HepG2 (cell line): ENCODE data around the gene SCARF1. TPM values are rescaled to one million over a fixed set of nuclear protein-coding genes. Genes with fewer than 3 reads are reported as not detected.
A peak's percentile ranks its signal among the peaks of the same experiment; 100 is the strongest.

Source experiments
- CAMTA2 ChIP-seq: sonication (generic); formaldehyde crosslinking; IDR thresholded peaks from 2 replicates; pipeline ENCODE4 v1.4.0; 2020; ENCODE audit warnings: mild to moderate bottlenecking, missing genetic modification reagents, borderline replicate concordance
- FOXP1 ChIP-seq, 2 experiments: fragments of 450-650 bp in 1 of 2; IDR thresholded peaks; 2 replicates each; pipeline ENCODE4 v1.6.1; 2017 to 2018; ENCODE audit warnings: antibody characterized with exemption in 1 of 2
- HIVEP1 ChIP-seq: sonication (generic); formaldehyde crosslinking; IDR thresholded peaks from 2 replicates; pipeline ENCODE4 v1.4.0; 2020; ENCODE audit warnings: mild to moderate bottlenecking, missing genetic modification reagents
- KDM4B ChIP-seq: sonication (generic); formaldehyde crosslinking; IDR thresholded peaks from 2 replicates; pipeline ENCODE4 v1.4.0; 2020; ENCODE audit warnings: missing genetic modification reagents
- KMT2B ChIP-seq: IDR thresholded peaks from 2 replicates; pipeline ENCODE4 v1.6.1; 2016; ENCODE audit warnings: missing genetic modification reagents, missing compliant biosample characterization
- MTF1 ChIP-seq: sonication (generic); formaldehyde crosslinking; IDR thresholded peaks from 2 replicates; pipeline ENCODE4 v1.5.0; 2020; ENCODE audit warnings: missing genetic modification reagents
- NFE2L1 ChIP-seq: sonication (generic); formaldehyde crosslinking; IDR thresholded peaks from 2 replicates; pipeline ENCODE4 v1.4.0; 2020; ENCODE audit warnings: missing genetic modification reagents, mild to moderate bottlenecking, borderline replicate concordance
- NFKB2 ChIP-seq: sonication (generic); formaldehyde crosslinking; IDR thresholded peaks from 2 replicates; pipeline ENCODE4 v1.4.0; 2020; ENCODE audit warnings: missing genetic modification reagents, borderline replicate concordance
- NFRKB ChIP-seq: fragments of 450-650 bp; IDR thresholded peaks from 2 replicates; pipeline ENCODE4 v1.6.1; 2017
- RELA ChIP-seq: sonication (generic); formaldehyde crosslinking; IDR thresholded peaks from 2 replicates; pipeline ENCODE4 v1.4.0; 2020; ENCODE audit warnings: missing genetic modification reagents
- SMAD1 ChIP-seq: sonication (generic); formaldehyde crosslinking; IDR thresholded peaks from 2 replicates; pipeline ENCODE4 v1.4.0; 2020; ENCODE audit warnings: missing genetic modification reagents, low read depth, mild to moderate bottlenecking, borderline replicate concordance
- SMARCC2 ChIP-seq: fragments of 450-650 bp; IDR thresholded peaks from 2 replicates; pipeline ENCODE4 v1.6.1; 2017; ENCODE audit warnings: antibody characterized with exemption, mild to moderate bottlenecking
- SNRNP70 ChIP-seq: fragments of 200-400 bp; formaldehyde crosslinking; IDR thresholded peaks from 2 replicates; pipeline ENCODE4 v1.6.1; 2017; ENCODE audit warnings: mild to moderate bottlenecking, low read depth, low read length, moderate library complexity
- SRSF4 ChIP-seq: fragments of 200-400 bp; formaldehyde crosslinking; IDR thresholded peaks from one replicate; pipeline ENCODE4 v1.6.1; 2018; ENCODE audit warnings: mild to moderate bottlenecking, low read depth, low read length, moderate library complexity; ENCODE audit not compliant: poor library complexity, severe bottlenecking
- TCF7 ChIP-seq: sonication (generic); IDR thresholded peaks from 2 replicates; pipeline ENCODE4 v1.6.1; 2016; ENCODE audit warnings: antibody characterized with exemption, low read depth
- WIZ ChIP-seq: sonication (generic); formaldehyde crosslinking; IDR thresholded peaks from 2 replicates; pipeline ENCODE4 v1.5.1; 2020; ENCODE audit warnings: mild to moderate bottlenecking, missing genetic modification reagents
- ZBTB7B ChIP-seq: sonication (generic); formaldehyde crosslinking; IDR thresholded peaks from 2 replicates; pipeline ENCODE4 v1.4.0; 2020; ENCODE audit warnings: missing genetic modification reagents
- ZFP41 ChIP-seq: sonication (generic); formaldehyde crosslinking; IDR thresholded peaks from 2 replicates; pipeline ENCODE4 v1.4.0; 2020; ENCODE audit warnings: mild to moderate bottlenecking, missing genetic modification reagents, borderline replicate concordance
- ZNF138 ChIP-seq: sonication (generic); formaldehyde crosslinking; IDR thresholded peaks from 2 replicates; pipeline ENCODE4 v1.5.0; 2020; ENCODE audit warnings: mild to moderate bottlenecking, low read depth, missing genetic modification reagents
- ZNF253 ChIP-seq: sonication (generic); formaldehyde crosslinking; IDR thresholded peaks from 2 replicates; pipeline ENCODE4 v1.8.0; 2022; ENCODE audit warnings: mild to moderate bottlenecking, missing genetic modification reagents, borderline replicate concordance
- ZNF335 ChIP-seq: sonication (generic); formaldehyde crosslinking; IDR thresholded peaks from 2 replicates; pipeline ENCODE4 v1.4.0; 2020; ENCODE audit warnings: missing genetic modification reagents
- ZNF629 ChIP-seq: sonication (generic); formaldehyde crosslinking; conservative IDR thresholded peaks from 2 replicates; pipeline ENCODE4 v1.5.0; 2020; ENCODE audit warnings: missing genetic modification reagents
- ZNF720 ChIP-seq: sonication (generic); formaldehyde crosslinking; IDR thresholded peaks from 2 replicates; pipeline ENCODE4 v1.4.0; 2020; ENCODE audit warnings: missing genetic modification reagents
- ZNF83 ChIP-seq: sonication (generic); formaldehyde crosslinking; IDR thresholded peaks from 2 replicates; pipeline ENCODE4 v1.4.0; 2020; ENCODE audit warnings: missing genetic modification reagents, mild to moderate bottlenecking, borderline replicate concordance
- polyA plus RNA-seq, 8 experiments: library from polyadenylated mRNA; depleted of rRNA in 3 of 8; stranded (reverse) in 7 of 8; unstranded in 1 of 8; fragments of >200 nt; fragmentation: Illumina TruSeq in 4 of 8; extraction: Trizol in 4 of 8; gene quantifications; 2 replicates each; pipeline versions ENCODE4 v1.2.1 to v1.2.3, GENCODE V29; 2011 to 2016; ENCODE audit warnings: low read depth in 4 of 8, missing spikeins in 1 of 8, mixed read lengths in 1 of 8; ENCODE audit not compliant: insufficient read depth in 1 of 8
- total RNA-seq, 5 experiments: library from RNA; depleted of rRNA; stranded (reverse); fragments of >200 nt; fragmentation: Illumina TruSeq; extraction: Trizol; gene quantifications; 2 replicates each; pipeline ENCODE4 v1.2.3, GENCODE V29; 2016; ENCODE audit warnings: low read depth in 1 of 5
- TF ChIP-seq, protein P1 (sequence below): sonication (generic); formaldehyde crosslinking; IDR thresholded peaks from 2 replicates; pipeline ENCODE4 v1.4.0; 2020; ENCODE audit warnings: low read depth, mild to moderate bottlenecking, missing genetic modification reagents
- TF ChIP-seq, protein P2 (sequence below): sonication (generic); formaldehyde crosslinking; IDR thresholded peaks from 2 replicates; pipeline ENCODE4 v1.4.0; 2020; ENCODE audit warnings: missing genetic modification reagents, borderline replicate concordance
- TF ChIP-seq, protein P3 (sequence below): fragments of 450-650 bp; IDR thresholded peaks from 2 replicates; pipeline ENCODE4 v1.6.1; 2017; ENCODE audit warnings: mild to moderate bottlenecking

SCARF1 gene
- total and polyA plus RNA-seq, 2 of the 13 experiments (the other 11 are each of a cell fraction or from before 2014, with no cell fraction given): 0.24 to 0.71 TPM

DNA sequence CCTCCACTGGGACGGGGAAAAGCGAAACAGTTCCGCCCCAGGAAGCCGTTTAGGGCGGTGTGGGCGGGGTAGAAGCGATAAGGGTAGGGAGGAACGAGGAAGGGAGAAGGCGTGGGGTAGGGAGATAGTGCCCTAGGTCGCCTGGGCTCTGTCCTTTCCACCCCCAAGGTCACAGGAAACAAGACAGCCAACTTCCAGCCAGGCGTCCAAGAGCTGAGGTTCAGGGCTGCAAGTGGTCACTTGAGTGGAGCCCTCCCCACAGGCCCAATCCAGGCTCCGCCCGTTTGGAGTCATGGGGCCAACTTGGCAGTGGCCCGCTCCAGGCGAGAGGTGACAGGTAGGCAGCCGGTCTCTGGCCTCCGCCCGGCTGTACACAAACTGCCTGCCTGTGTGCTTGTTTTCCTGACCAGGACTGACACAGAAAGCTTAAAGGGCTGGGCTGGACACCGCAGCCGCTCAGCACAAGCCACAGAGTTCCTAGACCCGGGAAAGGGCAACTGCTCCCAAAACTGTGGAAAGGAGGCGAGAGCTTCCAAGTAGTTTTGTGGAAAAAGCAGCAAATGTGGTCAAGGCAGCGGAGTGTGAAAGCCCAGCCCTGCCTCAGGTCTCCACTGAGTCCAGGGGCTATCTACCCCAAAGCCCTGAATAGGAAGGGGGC is 4.4 kb upstream of the SCARF1 start, which contains the start of gene RILP (continued):
- TF ChIP-seq, protein P1, sequence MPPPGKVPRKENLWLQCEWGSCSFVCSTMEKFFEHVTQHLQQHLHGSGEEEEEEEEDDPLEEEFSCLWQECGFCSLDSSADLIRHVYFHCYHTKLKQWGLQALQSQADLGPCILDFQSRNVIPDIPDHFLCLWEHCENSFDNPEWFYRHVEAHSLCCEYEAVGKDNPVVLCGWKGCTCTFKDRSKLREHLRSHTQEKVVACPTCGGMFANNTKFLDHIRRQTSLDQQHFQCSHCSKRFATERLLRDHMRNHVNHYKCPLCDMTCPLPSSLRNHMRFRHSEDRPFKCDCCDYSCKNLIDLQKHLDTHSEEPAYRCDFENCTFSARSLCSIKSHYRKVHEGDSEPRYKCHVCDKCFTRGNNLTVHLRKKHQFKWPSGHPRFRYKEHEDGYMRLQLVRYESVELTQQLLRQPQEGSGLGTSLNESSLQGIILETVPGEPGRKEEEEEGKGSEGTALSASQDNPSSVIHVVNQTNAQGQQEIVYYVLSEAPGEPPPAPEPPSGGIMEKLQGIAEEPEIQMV (CRISPR knock-in tag): no peak
- TF ChIP-seq, protein P2, sequence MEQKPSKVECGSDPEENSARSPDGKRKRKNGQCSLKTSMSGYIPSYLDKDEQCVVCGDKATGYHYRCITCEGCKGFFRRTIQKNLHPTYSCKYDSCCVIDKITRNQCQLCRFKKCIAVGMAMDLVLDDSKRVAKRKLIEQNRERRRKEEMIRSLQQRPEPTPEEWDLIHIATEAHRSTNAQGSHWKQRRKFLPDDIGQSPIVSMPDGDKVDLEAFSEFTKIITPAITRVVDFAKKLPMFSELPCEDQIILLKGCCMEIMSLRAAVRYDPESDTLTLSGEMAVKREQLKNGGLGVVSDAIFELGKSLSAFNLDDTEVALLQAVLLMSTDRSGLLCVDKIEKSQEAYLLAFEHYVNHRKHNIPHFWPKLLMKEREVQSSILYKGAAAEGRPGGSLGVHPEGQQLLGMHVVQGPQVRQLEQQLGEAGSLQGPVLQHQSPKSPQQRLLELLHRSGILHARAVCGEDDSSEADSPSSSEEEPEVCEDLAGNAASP (CRISPR knock-in tag): no peak
- TF ChIP-seq HIVEP1 (CRISPR knock-in tag) (no peak), ZBTB7B (no peak; the same call in 1 of the 2 replicates), ZNF335 (CRISPR knock-in tag) (no peak), SMARCC2 (no peak), ZNF138 (CRISPR knock-in tag) (no peak), TCF7 (no peak), ZFP41 (CRISPR knock-in tag) (no peak), SMAD1 (CRISPR knock-in tag) (no peak; the same call in 1 of the 2 replicates), RELA (CRISPR knock-in tag) (no peak), ZNF629 (no peak), MTF1 (CRISPR knock-in tag) (no peak), ZNF83 (CRISPR knock-in tag) (no peak), ZNF720 (no peak), KMT2B (CRISPR knock-in tag) (no peak), KDM4B (CRISPR knock-in tag) (0 out of 2 replicates have a peak, but pooled peaks have one; percentile 41), NFE2L1 (CRISPR knock-in tag) (no peak), SNRNP70 (no peak), FOXP1 (IDR thresholded peaks at IDR 0.05) (no peak), FOXP1 (CRISPR knock-in tag; IDR thresholded peaks at IDR 0.05) (no peak; the same call in none of the 2 replicates), NFKB2 (peak; percentile 16; the same call in 1 of the 2 replicates), CAMTA2 (no peak), ZNF253 (CRISPR knock-in tag) (no peak), NFRKB (no peak), WIZ (CRISPR knock-in tag) (no peak; the same call in 1 of the 2 replicates), SRSF4 (no peak)
- TF ChIP-seq, protein P3, sequence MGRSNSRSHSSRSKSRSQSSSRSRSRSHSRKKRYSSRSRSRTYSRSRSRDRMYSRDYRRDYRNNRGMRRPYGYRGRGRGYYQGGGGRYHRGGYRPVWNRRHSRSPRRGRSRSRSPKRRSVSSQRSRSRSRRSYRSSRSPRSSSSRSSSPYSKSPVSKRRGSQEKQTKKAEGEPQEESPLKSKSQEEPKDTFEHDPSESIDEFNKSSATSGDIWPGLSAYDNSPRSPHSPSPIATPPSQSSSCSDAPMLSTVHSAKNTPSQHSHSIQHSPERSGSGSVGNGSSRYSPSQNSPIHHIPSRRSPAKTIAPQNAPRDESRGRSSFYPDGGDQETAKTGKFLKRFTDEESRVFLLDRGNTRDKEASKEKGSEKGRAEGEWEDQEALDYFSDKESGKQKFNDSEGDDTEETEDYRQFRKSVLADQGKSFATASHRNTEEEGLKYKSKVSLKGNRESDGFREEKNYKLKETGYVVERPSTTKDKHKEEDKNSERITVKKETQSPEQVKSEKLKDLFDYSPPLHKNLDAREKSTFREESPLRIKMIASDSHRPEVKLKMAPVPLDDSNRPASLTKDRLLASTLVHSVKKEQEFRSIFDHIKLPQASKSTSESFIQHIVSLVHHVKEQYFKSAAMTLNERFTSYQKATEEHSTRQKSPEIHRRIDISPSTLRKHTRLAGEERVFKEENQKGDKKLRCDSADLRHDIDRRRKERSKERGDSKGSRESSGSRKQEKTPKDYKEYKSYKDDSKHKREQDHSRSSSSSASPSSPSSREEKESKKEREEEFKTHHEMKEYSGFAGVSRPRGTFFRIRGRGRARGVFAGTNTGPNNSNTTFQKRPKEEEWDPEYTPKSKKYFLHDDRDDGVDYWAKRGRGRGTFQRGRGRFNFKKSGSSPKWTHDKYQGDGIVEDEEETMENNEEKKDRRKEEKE: no peak
